ENCODE data around the gene TEC. TPM values are rescaled to one million over a fixed set of nuclear protein-coding genes. Genes with fewer than 3 reads are reported as not detected.
A peak's percentile ranks its signal among the peaks of the same experiment; 100 is the strongest.

Gene TEC
- total and polyA plus RNA-seq, 9 of the 15 experiments (the other 6 are each of a cell fraction or from before 2014, with no cell fraction given) = 5.3 to 14.7 (median 8.8) TPM

DNA sequence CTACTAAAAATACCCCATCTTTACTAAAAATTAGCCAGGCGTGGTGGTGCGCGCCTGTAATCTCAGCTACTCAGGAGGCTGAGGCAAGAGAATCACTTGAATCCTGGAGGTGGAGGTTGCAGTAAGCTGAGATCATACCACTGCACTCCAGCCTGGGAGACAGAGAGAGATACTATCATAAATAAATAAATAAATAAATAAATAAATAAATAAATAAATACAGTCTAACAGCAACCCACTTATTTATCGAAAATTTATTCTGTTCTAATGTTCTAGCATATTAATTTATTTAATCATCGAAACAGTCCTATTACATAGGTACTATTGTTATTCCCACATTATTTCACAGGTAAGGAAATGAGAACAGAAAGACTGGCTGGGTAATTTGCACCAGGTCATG lies 117.4 kb downstream of the TEC start:
- DNase-seq (ENCODE audit: extremely low read depth in 1 of 4, low spot score in 3 of 4) (no peak), FAIRE-seq (no peak), ATAC-seq (no peak)
- CTCF ChIA-PET (ENCODE audit: low intra/inter-chr PET ratio) = no interaction called here
- Histone ChIP-seq H3K4me1 (replicated peaks in 1 of 2; ENCODE audit: control insufficient read depth in 2 of 2, insufficient read depth in 2 of 2, low read length in 2 of 2) (no peaks in the 10 kb centered on the region), H3K4me3 (no peak overlapping the region), H3K4me2 (ENCODE audit: insufficient read depth, low read length) (no peak overlapping the region), H3K9me1 (ENCODE audit: control insufficient read depth, insufficient read depth, low read length) (no peaks in the 10 kb centered on the region), H3K9me3 (replicated peaks; ENCODE audit: control insufficient read depth, insufficient read depth, low read depth, low read length) (no peaks in the 10 kb centered on the region), H4K20me1 (replicated peaks; ENCODE audit: control insufficient read depth, insufficient read depth, low read length) (no peaks in the 10 kb centered on the region), H3K36me3 (ENCODE audit: control insufficient read depth, insufficient read depth, low read length) (peaks cover 45% of the 10 kb centered on the region), H3K79me2 (ENCODE audit: control insufficient read depth, insufficient read depth, low read length) (no peaks in the 10 kb centered on the region), H3K27ac (ENCODE audit: extremely low read depth, low read depth, low read length) (no peak overlapping the region), H3K27me3 (ENCODE audit: control insufficient read depth in 2 of 2, insufficient read depth in 2 of 2, low read length in 2 of 2) (no peaks in the 10 kb centered on the region), H3K9ac (ENCODE audit: insufficient read depth in 1 of 2, low read depth in 2 of 2, low read length in 2 of 2) (no peak overlapping the region), H2AFZ (ENCODE audit: low read depth, low read length) (no peak overlapping the region)
- intact Hi-C loops (cut with micrococcal nuclease) = no loop called here
- WGBS (ENCODE audit: insufficient coverage, low coverage, missing lambda C conversion rate) = 91% methylated on average over 5 of the region's 5 CpGs
- BruUV-seq (replicated peaks) = no TSS peak
- POLR2A ChIA-PET = no interaction called here
- in situ Hi-C loops (cut with MboI) = no loop called here
- TF ChIP-seq ZFP36 (IDR thresholded peaks at IDR 0.05; ENCODE audit: low read depth, low read length, partially characterized antibody) (no peak), U2AF1 (optimal IDR thresholded peaks at IDR 0.05; ENCODE audit: low read depth, low read length) (no peak), HNRNPK (IDR thresholded peaks at IDR 0.05; ENCODE audit: low read depth, low read length, poor library complexity, severe bottlenecking) (no peak), CBFA2T2 (conservative IDR thresholded peaks at IDR 0.05) (no peak)

DNA sequence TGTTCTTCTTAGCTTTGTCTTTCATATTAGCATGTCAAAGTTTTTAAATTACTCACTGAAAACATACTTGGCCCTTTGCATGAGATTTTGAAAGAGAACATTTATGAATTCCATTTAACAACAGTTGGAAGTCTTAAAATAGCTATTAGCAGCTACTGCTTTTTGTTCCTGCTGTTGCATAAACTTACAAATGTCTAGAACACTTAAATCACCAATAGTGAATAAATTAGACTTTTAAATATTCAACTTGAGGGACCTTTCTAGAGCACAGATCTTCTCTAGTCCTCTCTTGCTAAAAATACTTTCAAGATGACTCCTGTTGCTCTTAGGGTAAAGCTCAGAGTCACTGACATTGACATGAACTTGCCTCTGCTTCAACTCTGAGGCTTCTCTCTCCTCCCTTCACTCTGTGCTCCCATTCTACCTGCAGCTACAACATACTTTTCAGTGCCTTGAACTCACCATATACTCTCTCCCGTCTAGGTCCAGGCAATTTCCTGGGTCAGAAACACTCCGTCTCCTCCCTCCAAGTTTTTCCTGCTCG lies 119.7 kb downstream of the TEC start:
- WGBS (ENCODE audit: insufficient coverage, low coverage, missing lambda C conversion rate) = 40% methylated on average over 1 of the region's 3 CpGs
- H3K4me2 ChIP-seq (ENCODE audit: insufficient read depth, low read length) = no peak overlapping the region
- ATAC-seq (no peak), DNase-seq (ENCODE audit: extremely low read depth in 1 of 4, low spot score in 3 of 4) (no peak), FAIRE-seq (peak; percentile 44)
- no peak overlapping the region; the same call in 2 of the 3 replicates for H3K27ac ChIP-seq (ENCODE audit: extremely low read depth, low read depth, low read length)
- ChIA-PET POLR2A (no interaction called here), CTCF (ENCODE audit: low intra/inter-chr PET ratio) (no interaction called here)
- H3K9me3 ChIP-seq (replicated peaks; ENCODE audit: control insufficient read depth, insufficient read depth, low read depth, low read length) = no peaks in the 10 kb centered on the region
- no peaks in the 10 kb centered on the region for H3K9me1 ChIP-seq (ENCODE audit: control insufficient read depth, insufficient read depth, low read length)
- H3K79me2 ChIP-seq (ENCODE audit: control insufficient read depth, insufficient read depth, low read length) = no peaks in the 10 kb centered on the region
- H2AFZ ChIP-seq (ENCODE audit: low read depth, low read length) = no peak overlapping the region
- H3K27me3 ChIP-seq (ENCODE audit: control insufficient read depth in 2 of 2, insufficient read depth in 2 of 2, low read length in 2 of 2) = no peaks in the 10 kb centered on the region
- H3K36me3 ChIP-seq (ENCODE audit: control insufficient read depth, insufficient read depth, low read length) = peaks cover 45% of the 10 kb centered on the region
- no peaks in the 10 kb centered on the region for H4K20me1 ChIP-seq (replicated peaks; ENCODE audit: control insufficient read depth, insufficient read depth, low read length)
- intact Hi-C loops (cut with micrococcal nuclease) (no loop called here), in situ Hi-C loops (cut with MboI) (loop anchor here (10.0 kb wide), 1 partner anchor 125 kb away; no protein-coding TSS in a partner anchor)
- no TSS peak for BruUV-seq (replicated peaks)
- H3K4me1 ChIP-seq (replicated peaks in 1 of 2; ENCODE audit: control insufficient read depth in 2 of 2, insufficient read depth in 2 of 2, low read length in 2 of 2) = no peaks in the 10 kb centered on the region
- TF ChIP-seq, protein P1, sequence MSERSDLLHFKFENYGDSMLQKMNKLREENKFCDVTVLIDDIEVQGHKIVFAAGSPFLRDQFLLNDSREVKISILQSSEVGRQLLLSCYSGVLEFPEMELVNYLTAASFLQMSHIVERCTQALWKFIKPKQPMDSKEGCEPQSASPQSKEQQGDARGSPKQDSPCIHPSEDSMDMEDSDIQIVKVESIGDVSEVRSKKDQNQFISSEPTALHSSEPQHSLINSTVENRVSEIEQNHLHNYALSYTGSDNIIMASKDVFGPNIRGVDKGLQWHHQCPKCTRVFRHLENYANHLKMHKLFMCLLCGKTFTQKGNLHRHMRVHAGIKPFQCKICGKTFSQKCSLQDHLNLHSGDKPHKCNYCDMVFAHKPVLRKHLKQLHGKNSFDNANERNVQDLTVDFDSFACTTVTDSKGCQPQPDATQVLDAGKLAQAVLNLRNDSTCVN (CRISPR knock-in tag; IDR thresholded peaks at IDR 0.05) = no peak
- no peak for TF ChIP-seq FOXJ2 (tag; IDR thresholded peaks at IDR 0.05)
- TF ChIP-seq ZNF175 (CRISPR knock-in tag; IDR thresholded peaks at IDR 0.05; ENCODE audit: low read depth) = no peak
- no peak for TF ChIP-seq CAMTA2 (CRISPR knock-in tag; conservative IDR thresholded peaks at IDR 0.05)
- TF ChIP-seq, protein P2, sequence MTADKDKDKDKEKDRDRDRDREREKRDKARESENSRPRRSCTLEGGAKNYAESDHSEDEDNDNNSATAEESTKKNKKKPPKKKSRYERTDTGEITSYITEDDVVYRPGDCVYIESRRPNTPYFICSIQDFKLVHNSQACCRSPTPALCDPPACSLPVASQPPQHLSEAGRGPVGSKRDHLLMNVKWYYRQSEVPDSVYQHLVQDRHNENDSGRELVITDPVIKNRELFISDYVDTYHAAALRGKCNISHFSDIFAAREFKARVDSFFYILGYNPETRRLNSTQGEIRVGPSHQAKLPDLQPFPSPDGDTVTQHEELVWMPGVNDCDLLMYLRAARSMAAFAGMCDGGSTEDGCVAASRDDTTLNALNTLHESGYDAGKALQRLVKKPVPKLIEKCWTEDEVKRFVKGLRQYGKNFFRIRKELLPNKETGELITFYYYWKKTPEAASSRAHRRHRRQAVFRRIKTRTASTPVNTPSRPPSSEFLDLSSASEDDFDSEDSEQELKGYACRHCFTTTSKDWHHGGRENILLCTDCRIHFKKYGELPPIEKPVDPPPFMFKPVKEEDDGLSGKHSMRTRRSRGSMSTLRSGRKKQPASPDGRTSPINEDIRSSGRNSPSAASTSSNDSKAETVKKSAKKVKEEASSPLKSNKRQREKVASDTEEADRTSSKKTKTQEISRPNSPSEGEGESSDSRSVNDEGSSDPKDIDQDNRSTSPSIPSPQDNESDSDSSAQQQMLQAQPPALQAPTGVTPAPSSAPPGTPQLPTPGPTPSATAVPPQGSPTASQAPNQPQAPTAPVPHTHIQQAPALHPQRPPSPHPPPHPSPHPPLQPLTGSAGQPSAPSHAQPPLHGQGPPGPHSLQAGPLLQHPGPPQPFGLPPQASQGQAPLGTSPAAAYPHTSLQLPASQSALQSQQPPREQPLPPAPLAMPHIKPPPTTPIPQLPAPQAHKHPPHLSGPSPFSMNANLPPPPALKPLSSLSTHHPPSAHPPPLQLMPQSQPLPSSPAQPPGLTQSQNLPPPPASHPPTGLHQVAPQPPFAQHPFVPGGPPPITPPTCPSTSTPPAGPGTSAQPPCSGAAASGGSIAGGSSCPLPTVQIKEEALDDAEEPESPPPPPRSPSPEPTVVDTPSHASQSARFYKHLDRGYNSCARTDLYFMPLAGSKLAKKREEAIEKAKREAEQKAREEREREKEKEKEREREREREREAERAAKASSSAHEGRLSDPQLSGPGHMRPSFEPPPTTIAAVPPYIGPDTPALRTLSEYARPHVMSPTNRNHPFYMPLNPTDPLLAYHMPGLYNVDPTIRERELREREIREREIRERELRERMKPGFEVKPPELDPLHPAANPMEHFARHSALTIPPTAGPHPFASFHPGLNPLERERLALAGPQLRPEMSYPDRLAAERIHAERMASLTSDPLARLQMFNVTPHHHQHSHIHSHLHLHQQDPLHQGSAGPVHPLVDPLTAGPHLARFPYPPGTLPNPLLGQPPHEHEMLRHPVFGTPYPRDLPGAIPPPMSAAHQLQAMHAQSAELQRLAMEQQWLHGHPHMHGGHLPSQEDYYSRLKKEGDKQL (CRISPR knock-in tag; IDR thresholded peaks at IDR 0.05; ENCODE audit: borderline replicate concordance) = no peak
- no peak overlapping the region for H3K4me3 ChIP-seq
- no peak overlapping the region for H3K9ac ChIP-seq (ENCODE audit: insufficient read depth in 1 of 2, low read depth in 2 of 2, low read length in 2 of 2)

Measured in K562 (cell line).